Vagina (tissue), 2 donors: ENCODE measurements around the gene NUP210L. TPM values are rescaled to one million over a fixed set of nuclear protein-coding genes. Genes with fewer than 3 reads are reported as not detected.
"Not testable (repeated sequence)": the region's sequence is repeated elsewhere in the genome, so short reads cannot be mapped to it uniquely, and the experiment has no call there.

ENCODE experiments used
- DNase-seq, 2 donors: peaks; one replicate each; pipeline ENCODE4 v3.0.0-alpha.2; 2017; ENCODE audit errors: extremely low spot score in 2 of 2
- H3K27ac ChIP-seq: fragments of 200-600 bp; sonication (generic); one replicate; pipeline ENCODE4 v1.5.1; 2019
- H3K27me3 ChIP-seq: fragments of 200-600 bp; sonication (generic); one replicate; pipeline ENCODE4 v1.5.1; 2019
- H3K36me3 ChIP-seq, 2 donors: fragments of 200-600 bp; sonication (generic); one replicate each; pipeline ENCODE4 v1.5.1; 2017 to 2019
- H3K4me1 ChIP-seq: fragments of 200-600 bp; sonication (generic); one replicate; pipeline ENCODE4 v1.5.1; 2019
- H3K4me3 ChIP-seq, 2 donors: fragments of 200-600 bp; sonication (generic); 1 replicate in 1 of 2; 2 replicates in 1 of 2; pipeline ENCODE4 v1.5.1; 2016 to 2019
- H3K9me3 ChIP-seq: fragments of 200-600 bp; sonication (generic); one replicate; pipeline ENCODE4 v1.5.1; 2019
- POLR2A ChIP-seq, 2 donors: fragments of 450-650 bp; IDR thresholded peaks; one replicate each; pipeline ENCODE4 v1.6.1; 2017; ENCODE audit warnings: antibody characterized with exemption in 2 of 2, mild to moderate bottlenecking in 2 of 2, moderate library complexity in 2 of 2
- POLR2AphosphoS5 ChIP-seq, 2 donors: sonication (generic); formaldehyde crosslinking; IDR thresholded peaks; one replicate each; pipeline ENCODE4 v1.9.0; 2017; ENCODE audit warnings: antibody characterized with exemption in 2 of 2, mild to moderate bottlenecking in 2 of 2, low read depth in 1 of 2; ENCODE audit not compliant: insufficient read depth in 1 of 2
- intact Hi-C: fragments of 100-400 bp; cut with DNase I; formaldehyde crosslinking; loops from one replicate; pipeline ENCODE4 v1.15.1; 2023
- total RNA-seq: library from RNA; depleted of rRNA; stranded (reverse); fragments of >200 nt; gene quantifications from one replicate; pipeline ENCODE4 v1.2.3, GENCODE V29; 2016
- TF ChIP-seq, protein P1 (sequence below), 3 experiments: fragments of 450-650 bp in 2 of 3; fragments of 200-600 bp in 1 of 3; sonication (generic) in 1 of 3; IDR thresholded peaks; one replicate each; pipeline ENCODE4 v1.5.1; 2017 to 2019; ENCODE audit warnings: antibody characterized with exemption in 3 of 3, mild to moderate bottlenecking in 2 of 3, moderate library complexity in 2 of 3

The NUP210L gene
- total RNA-seq, 1 donor from 2014 or later: not detected

DNA sequence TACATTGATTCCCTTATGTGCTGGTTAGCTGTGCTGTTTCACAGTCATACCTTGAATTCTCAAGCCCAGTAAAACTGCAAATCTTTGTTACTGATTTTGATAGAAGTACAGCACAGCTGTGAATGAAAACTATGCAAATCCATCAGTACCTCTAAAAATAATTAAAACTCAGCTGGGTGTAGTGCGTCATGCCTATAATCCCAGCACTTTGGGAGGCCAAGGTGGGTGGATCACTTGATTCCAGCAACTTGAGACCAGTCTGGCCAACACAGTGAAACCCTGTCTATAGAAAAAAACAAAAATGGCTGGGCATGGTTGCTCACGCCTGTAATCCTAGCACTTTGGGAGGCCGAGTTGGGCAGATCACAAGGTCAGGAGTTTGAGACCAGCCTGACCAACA, 61.2 kb downstream of the NUP210L start:
- Histone ChIP-seq H3K4me3 (no peak overlapping the region), H3K27ac (no peak overlapping the region), H3K9me3 (no peaks in the 10 kb centered on the region), H3K36me3 (no peaks in the 10 kb centered on the region), H3K27me3 (no peaks in the 10 kb centered on the region), H3K4me1 (no peaks in the 10 kb centered on the region)
- no peak for TF ChIP-seq POLR2AphosphoS5 (IDR thresholded peaks at IDR 0.05; ENCODE audit: insufficient read depth in 1 of 2, low read depth in 1 of 2)
- no peak for TF ChIP-seq POLR2A (IDR thresholded peaks at IDR 0.05)
- TF ChIP-seq, protein P1, sequence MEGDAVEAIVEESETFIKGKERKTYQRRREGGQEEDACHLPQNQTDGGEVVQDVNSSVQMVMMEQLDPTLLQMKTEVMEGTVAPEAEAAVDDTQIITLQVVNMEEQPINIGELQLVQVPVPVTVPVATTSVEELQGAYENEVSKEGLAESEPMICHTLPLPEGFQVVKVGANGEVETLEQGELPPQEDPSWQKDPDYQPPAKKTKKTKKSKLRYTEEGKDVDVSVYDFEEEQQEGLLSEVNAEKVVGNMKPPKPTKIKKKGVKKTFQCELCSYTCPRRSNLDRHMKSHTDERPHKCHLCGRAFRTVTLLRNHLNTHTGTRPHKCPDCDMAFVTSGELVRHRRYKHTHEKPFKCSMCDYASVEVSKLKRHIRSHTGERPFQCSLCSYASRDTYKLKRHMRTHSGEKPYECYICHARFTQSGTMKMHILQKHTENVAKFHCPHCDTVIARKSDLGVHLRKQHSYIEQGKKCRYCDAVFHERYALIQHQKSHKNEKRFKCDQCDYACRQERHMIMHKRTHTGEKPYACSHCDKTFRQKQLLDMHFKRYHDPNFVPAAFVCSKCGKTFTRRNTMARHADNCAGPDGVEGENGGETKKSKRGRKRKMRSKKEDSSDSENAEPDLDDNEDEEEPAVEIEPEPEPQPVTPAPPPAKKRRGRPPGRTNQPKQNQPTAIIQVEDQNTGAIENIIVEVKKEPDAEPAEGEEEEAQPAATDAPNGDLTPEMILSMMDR (IDR thresholded peaks at IDR 0.05): no peak
- intact Hi-C loops: no loop called here
- DNase-seq: no peak

DNA sequence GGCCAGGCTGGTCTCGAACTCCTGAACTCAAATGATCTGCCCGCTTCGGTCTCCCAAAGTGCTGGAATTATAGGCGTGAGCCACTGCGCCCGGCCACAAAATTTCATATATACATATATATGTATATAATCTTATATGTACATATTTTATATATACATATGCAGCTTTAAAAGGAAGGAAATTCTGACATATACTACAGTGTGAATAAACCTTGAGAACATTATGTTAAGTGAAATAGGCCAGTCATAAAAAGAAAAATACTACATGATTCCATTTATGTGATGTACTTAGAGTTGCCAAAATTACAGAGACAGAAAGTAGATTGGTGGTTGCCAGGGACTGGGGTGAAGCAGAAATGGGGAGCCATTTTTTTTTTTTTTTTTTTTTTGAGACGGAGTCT, 63.2 kb downstream of the NUP210L start:
- H3K4me3 ChIP-seq: no peak overlapping the region
- H3K27me3 ChIP-seq: no peaks in the 10 kb centered on the region
- DNase-seq: no peak
- no peaks in the 10 kb centered on the region for H3K4me1 ChIP-seq
- TF ChIP-seq POLR2A (IDR thresholded peaks at IDR 0.05) (no peak), POLR2AphosphoS5 (IDR thresholded peaks at IDR 0.05; ENCODE audit: insufficient read depth in 1 of 2, low read depth in 1 of 2) (no peak)
- TF ChIP-seq, protein P1 (IDR thresholded peaks at IDR 0.05): no peak
- intact Hi-C loops: no loop called here
- H3K36me3 ChIP-seq: no peaks in the 10 kb centered on the region
- H3K27ac ChIP-seq: no peak overlapping the region
- H3K9me3 ChIP-seq: no peaks in the 10 kb centered on the region

DNA sequence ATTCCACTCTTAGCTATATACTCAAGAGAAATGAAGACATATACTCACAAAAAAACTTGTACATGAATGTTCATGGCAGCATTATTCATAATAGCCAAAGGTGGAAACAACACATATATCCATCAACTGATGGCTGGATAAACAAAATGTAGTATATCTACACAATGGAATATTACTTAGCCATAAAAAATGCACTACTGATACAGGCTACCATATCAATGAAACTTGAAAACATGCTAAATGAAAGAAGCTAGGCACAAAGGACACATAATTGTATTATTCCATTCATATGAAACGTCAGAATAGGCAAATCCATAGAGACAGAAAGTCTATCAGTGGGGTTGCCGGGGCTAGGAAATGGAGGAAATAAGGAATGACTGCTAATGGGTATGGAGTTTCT, 67.3 kb downstream of the NUP210L start:
- DNase-seq: no peak
- Histone ChIP-seq H3K4me3 (no peak overlapping the region), H3K36me3 (no peaks in the 10 kb centered on the region), H3K9me3 (no peaks in the 10 kb centered on the region), H3K27ac (no peak overlapping the region), H3K27me3 (no peaks in the 10 kb centered on the region), H3K4me1 (no peaks in the 10 kb centered on the region)
- TF ChIP-seq POLR2AphosphoS5 (IDR thresholded peaks at IDR 0.05; ENCODE audit: insufficient read depth in 1 of 2, low read depth in 1 of 2): no peak
- no peak for TF ChIP-seq POLR2A (IDR thresholded peaks at IDR 0.05)
- TF ChIP-seq, protein P1 (IDR thresholded peaks at IDR 0.05): no peak
- intact Hi-C loops: no loop called here

DNA sequence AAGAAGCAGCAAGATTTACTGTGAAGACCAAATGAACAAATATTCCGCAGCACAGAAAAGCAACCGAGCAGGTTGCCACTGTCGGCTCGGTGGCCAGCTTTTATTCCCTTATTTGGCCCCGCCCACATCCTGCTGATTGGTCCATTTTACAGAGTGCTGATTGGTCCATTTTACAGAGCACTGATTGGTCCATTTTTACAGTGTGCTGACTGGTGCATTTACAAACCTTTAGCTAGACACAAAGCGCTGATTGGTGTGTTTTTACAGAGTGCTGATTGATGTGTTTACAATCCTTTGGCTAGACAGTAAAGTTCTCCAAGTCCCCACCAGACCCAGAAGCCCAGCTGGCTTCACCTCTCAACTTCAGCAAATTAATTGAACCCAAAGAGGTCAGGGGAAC, 71.8 kb downstream of the NUP210L start:
- H3K36me3 ChIP-seq, H3K27ac ChIP-seq, H3K9me3 ChIP-seq, H3K27me3 ChIP-seq, H3K4me3 ChIP-seq, intact Hi-C loops, H3K4me1 ChIP-seq, DNase-seq: not testable (repeated sequence)

GRCh38 chr1:154081386-154082126, 73.3 kb downstream of the NUP210L start:
- no peaks in the 10 kb centered on the region for H3K4me1 ChIP-seq
- no peaks in the 10 kb centered on the region for H3K27me3 ChIP-seq
- H3K27ac ChIP-seq: no peak overlapping the region
- H3K9me3 ChIP-seq: no peaks in the 10 kb centered on the region
- TF ChIP-seq, protein P1 (IDR thresholded peaks at IDR 0.05): no peak
- TF ChIP-seq POLR2A (IDR thresholded peaks at IDR 0.05): no peak
- TF ChIP-seq POLR2AphosphoS5 (IDR thresholded peaks at IDR 0.05; ENCODE audit: insufficient read depth in 1 of 2, low read depth in 1 of 2): no peak
- intact Hi-C loops: no loop called here
- DNase-seq: no peak
- H3K4me3 ChIP-seq: no peak overlapping the region
- no peaks in the 10 kb centered on the region for H3K36me3 ChIP-seq
